Activated gamma-delta T cell treated with Interleukin-2 at 50 U/mL for 16 hours (primary cell): ENCODE data around the gene PBXIP1.

ENCODE experiments used
- DNase-seq: peaks from one replicate; pipeline ENCODE4 v3.0.0-alpha.2; 2020

PBXIP1 gene

DNA sequence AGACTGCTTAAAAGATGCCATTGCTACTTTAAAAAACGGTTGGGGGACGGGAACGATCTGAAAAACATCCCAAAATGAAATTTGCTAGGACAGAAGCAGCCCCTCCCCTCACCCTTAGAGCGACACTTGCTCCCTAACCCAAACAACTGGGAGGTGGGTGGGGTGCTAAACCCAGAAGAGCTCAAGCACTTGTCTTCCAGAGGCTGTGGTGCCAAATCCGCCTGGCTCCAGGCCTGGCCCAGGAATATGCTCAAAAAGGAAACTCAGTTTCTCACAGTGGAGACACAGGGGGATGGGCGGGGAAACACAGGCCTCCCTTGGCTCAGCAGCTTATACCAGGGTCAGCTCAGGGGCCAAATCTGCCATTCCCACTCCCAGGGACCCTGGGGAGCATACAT, 644 bp upstream of the PBXIP1 start:
- DNase-seq = no peak

DNA sequence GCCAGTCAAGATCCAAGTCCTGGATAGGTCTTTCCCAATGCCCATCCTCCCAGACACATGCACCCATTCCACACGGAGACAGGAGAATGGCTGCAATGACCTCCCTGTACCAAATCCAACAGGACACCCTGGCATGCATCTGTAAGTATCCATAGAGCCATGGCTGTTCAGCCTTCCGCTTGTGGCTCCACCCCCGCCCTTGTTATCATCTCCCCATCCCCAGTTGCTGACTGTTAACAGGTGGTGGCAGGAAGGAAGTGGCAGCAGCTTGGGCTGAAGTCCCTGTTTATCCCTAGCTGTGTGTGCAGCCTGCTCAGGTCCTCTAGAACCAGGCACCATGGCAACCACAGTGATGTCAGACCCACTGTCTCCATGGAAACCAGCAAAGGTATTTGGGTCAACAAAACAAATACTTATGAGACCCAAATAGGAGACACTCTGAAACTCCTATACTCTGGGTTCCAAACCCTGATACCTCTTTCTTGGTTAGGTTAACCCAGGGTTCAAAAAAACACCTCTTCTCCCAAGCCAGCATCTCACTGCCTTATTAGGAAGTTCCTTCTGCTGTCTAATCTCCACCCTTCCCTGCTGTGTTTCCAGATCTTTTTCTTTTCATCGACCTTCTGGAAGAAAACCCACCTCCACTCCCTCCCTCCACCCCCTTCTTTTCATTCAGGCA, 721 bp downstream of the PBXIP1 start:
- peak; percentile 88 for DNase-seq

DNA sequence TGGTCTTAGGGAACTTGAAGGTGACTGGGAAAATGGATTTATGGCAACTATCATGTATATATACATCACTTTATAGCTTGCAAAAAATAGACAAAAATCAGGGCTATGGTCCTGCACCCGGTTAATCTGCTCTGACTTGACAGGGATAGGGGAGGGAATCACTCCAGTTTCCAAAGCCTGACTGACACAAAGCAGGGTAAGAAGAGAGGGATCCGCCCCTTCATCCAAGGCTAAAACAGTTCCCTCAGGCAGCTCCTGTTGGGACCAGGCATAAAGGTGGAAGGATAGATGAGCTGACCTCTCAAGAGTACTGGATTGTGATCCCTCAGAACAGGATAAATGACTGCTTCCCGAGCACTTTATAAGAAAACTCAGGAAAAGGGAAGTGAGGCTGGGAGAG, 1.4 kb downstream of the PBXIP1 start:
- no peak for DNase-seq

DNA sequence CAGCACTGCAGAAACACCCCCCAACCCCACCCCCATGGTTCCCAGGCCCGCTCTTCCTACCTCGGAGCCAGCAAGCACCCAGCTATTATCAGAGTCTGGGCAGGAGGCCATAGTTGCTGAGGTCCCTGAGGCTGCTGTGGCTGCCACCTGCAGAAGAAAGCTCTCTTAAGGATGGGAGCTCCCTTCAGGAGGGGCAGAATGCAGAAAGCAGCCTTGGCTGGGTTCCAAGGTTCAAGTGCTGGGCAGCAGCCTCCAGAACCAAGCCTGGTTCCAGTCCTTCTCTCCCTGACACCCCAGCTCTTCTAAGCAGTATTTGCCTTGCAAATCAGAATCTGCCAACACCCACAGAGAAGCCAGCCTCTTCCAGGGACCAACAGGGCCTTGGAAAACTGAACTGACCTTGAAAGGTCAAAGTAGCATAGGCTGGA, 2.3 kb downstream of the PBXIP1 start:
- no peak for DNase-seq

DNA sequence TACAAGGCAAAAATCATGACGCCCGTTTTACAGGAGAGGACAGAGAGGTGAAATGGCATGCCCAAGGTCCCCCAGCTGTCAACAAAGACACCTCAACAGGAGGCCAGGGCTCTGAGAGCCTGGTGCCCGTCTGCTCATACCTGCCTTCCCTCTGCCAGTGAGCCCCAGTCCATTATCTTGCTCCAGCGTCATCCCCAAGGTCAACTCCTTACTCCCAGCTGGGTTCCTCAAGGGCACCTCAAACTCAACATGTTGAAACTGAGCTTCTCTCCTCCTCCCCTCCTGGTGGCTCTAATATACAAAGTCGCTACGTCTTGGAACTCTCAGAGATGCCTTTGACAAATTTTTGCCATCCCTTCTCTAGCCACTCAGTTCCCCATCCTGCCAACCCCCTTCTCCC, 3.2 kb downstream of the PBXIP1 start:
- no peak for DNase-seq

DNA sequence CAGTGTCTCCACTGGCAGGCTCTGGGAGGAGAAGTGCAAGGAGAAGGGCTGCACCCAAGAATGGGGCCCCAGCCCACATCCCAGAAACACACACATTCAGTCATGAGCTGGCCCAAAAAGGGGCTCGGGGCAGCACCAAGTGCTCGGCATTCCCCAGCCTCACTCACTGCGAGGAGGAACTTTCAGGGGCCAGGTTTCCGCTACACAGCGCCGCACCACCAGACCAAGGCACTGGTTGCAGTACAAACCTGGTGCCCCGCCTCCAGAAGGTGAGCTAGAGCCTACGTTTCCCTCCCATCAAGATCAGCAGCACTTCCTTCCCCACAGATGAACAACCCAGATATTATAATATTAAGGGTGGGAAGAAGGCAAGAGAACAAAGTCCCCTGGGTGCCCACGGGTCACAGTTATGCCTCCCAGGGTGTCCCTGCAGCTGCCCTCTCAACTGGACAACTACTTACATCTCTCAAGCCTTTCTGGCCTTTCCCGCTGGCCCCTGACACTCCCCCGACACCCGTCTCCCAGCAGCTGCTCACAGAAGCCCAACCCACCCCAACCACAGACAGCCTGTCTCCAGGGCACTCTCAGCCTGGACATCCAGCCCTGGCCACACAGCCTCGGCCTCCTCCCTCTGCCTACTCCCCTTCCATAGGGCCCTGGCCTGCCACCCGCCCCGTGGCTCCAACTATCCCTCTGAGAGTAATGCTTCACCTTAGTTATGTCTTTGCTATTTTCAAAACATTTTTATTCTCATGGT, 3.8 kb downstream of the PBXIP1 start:
- peak; percentile 49 for DNase-seq

DNA sequence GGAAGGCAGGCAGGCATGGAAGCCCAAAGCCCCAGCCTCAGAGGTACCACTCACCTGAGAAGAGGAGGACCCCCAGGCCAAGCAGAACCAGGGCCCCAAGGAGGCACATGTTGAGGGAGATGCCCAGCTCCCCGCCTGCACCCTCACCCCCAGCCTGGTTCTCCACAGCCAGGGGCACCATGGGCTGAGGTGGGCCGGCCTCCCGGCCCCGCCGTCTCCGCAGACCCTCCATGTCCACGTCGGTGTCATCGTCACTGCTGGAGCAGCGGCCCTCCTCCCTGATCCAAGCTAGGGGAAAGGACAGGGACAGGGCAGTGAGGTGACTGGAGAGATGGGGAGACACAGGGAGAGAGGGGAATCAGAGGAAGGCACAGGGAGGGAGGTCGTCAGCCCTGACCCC, 7.8 kb downstream of the PBXIP1 start:
- no peak for DNase-seq

DNA sequence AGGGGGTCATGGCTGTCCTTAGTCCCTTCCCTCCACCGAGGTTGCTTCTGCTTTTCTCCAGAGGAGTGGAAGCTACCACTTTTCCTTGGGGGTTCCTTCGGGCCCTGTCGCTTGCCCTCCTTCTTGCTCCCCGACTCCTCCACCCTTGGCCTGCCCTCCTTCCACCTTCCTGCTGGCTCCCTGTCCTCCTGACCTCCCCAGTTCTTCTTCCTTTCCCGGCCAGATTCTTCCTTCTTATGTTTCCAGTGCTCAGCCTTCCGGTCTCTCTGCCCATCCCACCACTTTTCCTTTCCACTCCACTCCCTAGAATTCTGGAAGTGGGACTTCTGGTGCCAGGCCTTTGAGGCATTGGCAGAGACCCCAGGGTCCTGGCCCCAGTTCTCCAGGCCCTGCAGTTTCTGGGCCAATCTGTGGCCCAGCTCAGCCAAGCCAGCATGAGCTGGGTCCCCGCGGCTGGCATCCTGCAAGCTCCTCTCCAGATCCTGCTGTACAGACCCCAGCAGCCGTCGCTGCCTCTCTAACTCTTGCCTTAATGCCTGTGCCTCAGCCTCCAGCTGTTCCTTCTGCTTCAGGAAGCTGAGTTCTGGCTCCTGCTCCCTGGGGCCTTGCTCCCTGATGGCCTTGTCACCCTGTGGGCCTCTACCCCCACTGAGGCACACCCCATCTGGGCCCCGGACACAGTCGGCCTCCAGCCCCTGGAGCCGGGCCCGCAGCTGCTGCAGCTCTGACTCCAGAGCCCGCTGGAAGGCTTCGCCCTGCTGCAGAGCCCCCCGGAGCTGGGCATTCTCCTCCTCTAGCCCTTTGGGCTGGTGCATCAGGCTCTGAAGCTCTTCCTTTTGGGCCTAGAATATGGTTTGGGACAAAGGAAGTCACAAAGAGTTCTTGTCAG, 9.7 kb downstream of the PBXIP1 start:
- DNase-seq = no peak

DNA sequence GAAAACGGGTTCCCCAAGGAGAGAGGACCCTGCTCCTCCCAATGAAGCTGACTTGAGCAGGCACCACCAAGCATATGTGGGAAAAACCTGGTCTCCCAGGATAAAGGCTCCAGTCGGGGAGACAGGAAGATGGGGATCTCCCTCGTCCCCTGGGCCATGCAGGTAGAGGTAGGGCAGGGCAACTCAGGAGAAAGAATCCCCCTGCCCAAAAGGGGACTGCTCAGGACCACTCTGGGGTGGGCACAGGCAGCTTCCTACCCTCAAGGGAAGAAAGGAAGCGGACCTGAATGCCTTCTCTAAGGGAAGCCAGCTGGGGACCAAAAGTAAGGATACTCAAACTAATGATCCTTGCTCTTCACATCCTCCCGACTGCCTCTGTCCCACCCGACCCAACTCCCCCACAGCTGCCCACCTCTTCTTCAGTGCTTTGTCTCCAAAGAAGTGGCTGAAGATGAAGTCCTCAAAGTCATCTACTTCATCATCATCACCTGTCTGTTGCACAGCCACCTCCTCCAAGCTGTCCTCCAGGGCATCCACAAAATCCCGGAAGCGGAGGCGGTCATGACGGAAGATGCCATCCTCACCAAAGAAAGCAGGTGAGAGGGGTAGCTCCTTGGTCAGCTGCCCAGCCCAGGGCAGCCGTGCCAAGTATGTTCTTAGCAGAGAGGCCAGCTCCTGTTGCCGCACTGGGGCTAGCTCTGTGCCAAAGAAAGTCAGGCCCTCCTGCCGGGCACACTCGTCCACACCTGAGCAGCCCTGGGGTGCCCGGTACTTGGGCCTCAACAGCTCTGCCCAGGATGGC, 10.5 kb downstream of the PBXIP1 start:
- no peak for DNase-seq

DNA sequence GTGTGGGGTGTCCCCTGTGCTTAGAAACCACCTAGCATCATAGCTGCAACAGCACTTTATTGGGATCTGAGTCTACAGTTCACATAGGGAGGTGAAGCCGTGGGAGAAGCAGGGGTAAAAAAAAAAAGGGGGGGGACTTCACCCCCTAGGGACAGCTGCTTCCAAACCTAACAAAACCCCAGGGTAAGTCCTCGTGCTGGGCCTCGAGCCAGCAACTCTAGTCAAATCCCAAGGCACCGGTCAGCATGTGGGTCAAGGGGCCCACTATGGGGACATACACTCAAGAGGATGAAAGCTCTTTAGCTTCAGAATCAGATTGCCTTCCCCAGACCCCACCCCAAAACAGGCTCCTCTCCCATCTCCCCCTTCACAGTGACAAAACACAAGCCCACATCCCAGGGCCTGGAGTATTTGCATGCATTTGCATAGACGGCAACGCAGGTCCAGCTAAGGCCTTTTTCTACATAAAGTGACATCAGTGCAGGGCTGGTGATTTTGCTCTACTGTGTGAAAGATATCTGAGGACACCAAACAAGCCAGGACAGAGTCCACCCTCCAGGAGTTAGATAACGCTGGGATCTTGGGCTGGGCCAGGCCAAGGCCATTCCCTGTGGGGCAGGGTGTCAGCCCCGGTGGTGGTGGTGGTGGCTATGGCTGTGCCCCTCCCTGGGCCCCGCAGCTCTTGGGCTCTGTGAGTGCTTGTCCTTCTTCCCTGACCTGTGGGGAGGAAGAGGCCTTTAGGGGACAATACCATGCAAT, 11.3 kb downstream of the PBXIP1 start:
- DNase-seq = no peak

DNA sequence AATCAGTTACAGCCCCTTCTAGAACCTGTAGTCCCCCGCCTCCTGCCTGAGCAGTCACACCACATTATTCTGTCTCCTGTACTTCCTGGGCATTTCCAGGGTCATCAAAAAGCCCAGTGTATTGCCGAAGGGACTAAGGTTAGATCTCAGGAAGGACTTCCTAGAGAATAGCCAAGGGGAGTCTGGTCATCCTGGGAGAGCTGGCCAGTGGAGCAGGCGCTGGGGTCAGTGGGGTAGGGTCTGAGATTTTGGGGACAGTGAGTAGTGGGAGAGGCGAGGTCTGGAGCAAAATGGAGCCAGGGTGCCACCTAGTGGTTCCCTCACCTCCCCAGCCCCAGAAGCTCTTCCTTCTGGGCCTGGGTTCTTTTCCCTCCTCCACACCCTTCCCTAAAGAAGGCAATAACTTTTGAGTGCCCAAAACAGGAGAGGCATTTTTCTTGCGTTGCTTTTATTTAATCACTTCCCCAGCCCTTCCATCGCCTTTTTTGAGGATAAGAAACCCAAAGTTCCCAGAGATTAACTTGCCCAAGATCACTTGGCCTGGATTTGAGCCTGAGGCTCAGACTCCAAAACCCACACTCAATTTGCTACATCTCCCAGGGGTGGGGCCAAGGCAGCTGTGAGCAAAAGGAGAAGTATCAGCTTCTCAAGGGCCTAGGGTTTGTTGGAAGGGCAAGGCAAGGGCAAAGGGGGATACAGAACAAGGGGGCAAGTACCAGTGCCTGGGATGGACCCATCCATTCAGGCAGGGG, 12.1 kb downstream of the PBXIP1 start:
- DNase-seq = no peak

DNA sequence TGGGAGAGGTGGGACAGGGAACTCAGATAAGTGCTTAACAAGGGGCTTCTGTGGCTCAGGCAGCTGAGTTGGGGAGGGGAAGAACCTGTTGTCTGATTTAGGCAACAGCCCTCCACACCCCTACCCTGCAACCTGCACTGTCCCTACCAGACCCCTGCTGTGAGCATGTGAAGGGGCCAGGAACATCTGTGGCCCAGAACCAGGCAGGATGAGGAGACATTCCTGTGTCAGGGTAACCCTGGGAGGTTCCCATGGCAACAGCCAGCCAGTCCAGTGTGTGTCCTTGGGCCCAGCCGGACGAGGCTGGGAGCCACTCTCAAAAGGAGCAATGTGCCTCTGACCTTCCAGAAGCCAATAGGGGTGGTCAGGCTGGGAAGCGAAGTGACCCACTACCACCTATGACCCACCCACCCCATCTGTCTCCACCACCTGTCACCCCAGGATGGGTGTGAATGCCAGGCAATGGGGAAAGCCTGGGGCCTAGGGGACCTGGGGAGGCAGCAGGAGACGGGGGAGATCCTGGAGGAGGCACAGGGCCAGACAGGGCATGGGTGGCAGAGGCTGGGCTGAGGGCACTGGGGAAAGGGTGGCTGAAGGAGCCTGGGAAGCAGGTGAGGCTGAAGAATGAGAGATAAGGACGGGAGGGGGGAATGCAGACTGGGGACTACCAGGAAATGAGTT, 14.4 kb downstream of the PBXIP1 start:
- no peak for DNase-seq

DNA sequence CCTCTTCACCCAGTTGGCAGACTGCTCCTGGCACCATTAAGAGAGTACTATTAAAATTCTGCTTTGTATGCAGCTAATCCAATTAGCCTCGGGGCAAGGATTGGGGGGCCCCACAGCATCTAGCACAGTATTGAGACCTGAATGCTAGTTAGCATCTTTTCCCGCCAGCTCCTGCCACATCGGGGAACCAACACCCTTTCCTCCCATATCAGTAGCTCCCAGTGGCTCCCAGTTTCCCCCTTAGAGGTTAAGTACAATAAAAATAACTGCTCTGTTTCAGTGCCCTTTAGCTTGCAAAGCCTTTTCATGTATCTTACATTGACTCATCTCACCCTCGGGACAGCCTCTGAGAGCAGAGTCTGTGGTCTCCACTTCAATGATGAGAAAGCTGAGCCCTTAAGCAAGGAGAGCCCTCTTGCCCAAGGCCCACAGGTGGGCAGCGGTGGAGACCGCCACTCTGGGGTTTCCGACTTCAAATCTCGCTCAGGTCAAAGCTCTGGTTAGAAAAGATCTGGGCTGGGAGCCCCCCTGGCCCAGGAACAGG, 15.2 kb downstream of the PBXIP1 start:
- DNase-seq = no peak

DNA sequence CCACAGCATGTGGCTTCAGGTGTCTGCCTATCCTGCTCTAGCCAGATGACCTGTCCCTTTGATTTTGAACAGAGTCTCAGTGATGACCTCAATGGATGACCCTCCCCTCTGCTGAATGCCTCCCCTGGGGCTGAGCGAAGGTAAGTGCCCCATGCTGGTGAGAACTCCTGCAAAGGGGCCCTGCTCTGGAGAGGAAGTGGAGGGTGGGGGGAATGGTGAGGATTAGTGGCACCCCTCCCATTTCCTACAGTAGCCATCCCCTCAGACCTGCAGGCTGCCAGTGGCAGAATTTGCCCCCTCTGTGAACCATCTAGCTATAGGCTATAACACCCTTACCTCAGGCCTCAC, 15.7 kb downstream of the PBXIP1 start:
- no peak for DNase-seq

DNA sequence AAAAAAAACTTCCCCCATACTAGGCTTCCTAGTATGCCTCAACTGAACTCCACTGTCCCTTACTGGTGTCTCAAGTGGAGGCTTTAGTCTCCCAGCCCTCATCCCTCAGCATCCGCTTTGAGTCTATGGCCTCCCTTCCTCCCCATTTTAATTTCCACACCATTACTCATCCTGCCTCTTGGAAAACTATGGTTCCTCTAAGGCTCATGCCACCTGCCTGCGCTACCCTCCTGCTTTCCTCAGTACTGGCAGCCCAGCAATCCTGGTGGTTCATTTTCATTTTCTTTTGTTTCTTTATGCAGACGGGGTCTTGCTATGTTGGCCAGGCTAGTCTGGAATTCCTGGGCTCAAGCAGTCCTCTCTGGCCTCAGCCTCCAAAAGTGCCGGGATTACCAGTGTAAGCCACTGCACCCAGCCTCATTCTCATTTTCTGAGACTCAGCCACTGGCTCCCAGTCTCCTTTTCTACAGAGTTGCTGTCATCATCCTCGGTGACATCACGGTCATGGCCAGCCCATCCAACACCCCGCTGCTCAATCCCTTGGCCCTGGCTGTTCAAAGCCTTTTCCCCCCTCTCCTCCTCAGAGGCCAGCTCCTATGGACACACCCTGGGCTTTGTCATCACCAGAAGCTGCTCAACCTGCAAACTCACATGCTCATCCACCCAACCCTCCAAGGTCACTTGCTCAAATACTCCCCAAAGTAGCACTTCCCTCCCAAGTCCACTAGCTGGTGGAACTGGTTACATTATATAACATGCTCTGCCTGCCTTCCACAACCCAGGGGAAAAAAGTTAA, 17.1 kb downstream of the PBXIP1 start:
- DNase-seq = no peak

DNA sequence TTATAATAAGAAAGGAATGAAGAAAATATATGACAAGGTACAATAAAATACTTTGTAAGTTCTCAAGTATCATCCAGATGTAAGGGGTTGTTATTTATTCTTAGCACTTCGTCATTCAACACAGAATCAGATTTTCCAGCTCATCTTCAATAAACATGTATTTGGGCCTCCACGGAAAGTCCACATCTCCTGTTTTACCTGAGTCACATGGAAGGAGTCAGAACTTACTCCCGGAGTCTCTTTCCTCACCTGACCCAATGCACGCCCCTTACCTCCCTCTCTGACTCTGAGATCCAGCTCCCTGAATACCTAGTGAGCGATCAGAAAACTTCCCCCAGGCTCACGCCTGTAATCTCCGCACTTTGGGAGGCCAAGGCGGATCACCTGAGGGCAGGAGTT, 17.9 kb downstream of the PBXIP1 start:
- DNase-seq = no peak

DNA sequence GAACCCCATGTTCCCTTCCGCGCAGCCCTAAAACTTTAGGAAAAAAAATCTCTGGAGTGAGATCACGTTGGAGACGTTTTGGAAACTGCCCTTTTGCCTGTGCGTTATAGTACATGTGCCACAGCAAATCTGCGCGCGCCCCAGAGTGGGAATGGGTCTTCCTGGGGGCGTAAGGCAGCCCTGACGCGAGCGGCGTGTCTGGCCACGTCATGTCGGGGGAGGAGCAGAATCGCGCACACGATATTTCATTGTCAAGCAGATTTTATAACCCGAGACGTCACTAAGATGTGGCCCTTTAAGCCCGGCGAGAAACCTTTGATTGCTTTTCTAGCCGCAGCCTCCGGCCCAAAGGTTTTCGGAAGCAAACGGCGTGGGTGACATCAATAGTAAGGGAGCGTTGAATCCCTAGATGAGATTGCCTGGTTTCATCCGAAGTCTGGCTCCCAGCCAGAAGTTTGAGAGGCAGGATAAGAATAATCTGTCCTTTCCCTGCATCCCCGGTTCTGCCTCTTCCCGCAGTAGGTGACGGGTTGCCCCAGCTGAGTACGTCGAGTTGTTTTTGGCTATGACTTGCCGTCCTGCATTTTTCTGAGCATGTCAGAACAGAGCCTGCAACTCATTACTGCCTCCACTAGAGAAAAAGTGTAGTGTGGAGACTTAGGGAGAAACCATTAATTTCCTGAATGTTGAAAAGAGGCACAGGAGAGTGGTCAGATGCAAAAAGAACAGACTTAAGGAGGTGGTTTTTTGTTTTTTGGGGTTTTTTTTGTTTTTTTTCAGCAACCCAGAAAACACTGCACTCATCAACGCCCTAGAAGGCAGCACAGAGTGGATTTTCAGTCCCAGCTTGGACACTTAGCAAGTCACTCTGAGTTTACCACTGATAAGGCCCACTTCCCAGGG, 18.6 kb downstream of the PBXIP1 start:
- DNase-seq = peak; percentile 83

DNA sequence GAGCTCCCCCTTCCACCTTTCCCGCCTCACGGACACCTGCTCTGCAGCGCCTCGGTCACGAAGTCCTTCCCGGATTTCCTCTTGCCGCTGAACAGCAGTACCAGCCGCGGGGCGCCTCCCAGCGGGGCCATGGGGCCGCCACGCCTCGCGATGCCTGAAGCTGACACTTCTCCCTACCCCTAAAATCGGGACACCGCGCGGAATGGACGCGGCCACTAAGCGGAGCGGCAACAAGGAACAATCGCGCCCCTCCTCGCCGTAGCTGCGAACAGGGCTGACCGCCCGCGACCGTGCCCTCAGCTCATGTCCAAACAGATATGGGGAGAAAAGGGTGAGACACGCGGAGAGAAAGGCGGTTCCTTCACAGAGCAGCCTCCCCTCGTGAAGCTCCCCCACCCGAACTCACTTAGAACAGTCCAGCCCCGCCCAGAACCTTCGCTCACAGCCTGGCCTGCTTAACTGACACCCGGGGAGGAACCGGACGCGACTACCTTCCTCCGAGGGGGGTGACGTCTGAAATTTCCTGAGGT, 19.3 kb downstream of the PBXIP1 start, which contains the start of gene PMVK:
PMVK (minus strand) TSS at position 165 of the 530 bp plus-strand sequence; CDS start at position 131, 34 bp downstream.
- peak; percentile 96 for DNase-seq
